NCI-H69 (cell line): ENCODE measurements around the gene ABLIM1.

Experiments used
- DNase-seq: peaks from one replicate; lab custom pipeline; 2025; lab: John Stamatoyannopoulos, UW

ABLIM1 gene

GRCh38 chr10:114518401-114519305 lies 139.4 kb downstream of the ABLIM1 start:
- peak; percentile 51 for DNase-seq

GRCh38 chr10:114517368-114518250 lies 140.5 kb downstream of the ABLIM1 start:
- no peak for DNase-seq

GRCh38 chr10:114516356-114516755 lies 141.7 kb downstream of the ABLIM1 start:
- DNase-seq = no peak

- DNase-seq = no peak
These were observed 142.7 kb downstream of the ABLIM1 start for GRCh38 chr10:114515298-114515914.

GRCh38 chr10:114513381-114513792 lies 144.7 kb downstream of the ABLIM1 start:
- DNase-seq = peak; percentile 14

- no peak for DNase-seq
These were observed 146.2 kb downstream of the ABLIM1 start for GRCh38 chr10:114511881-114512280.

GRCh38 chr10:114508376-114508775 lies 149.7 kb downstream of the ABLIM1 start:
- DNase-seq = no peak

- peak; percentile 76 for DNase-seq
These were observed 150.6 kb downstream of the ABLIM1 start for GRCh38 chr10:114507449-114507848.

- DNase-seq = no peak
These were observed 151.1 kb downstream of the ABLIM1 start for GRCh38 chr10:114506871-114507385.

GRCh38 chr10:114504769-114505579 lies 153.1 kb downstream of the ABLIM1 start:
- DNase-seq = peak; percentile 35

- DNase-seq = no peak
These were observed 156.0 kb downstream of the ABLIM1 start for GRCh38 chr10:114502074-114502473.

- DNase-seq = no peak
These were observed 156.4 kb downstream of the ABLIM1 start for GRCh38 chr10:114501650-114502049.

GRCh38 chr10:114500643-114501042 lies 157.4 kb downstream of the ABLIM1 start:
- DNase-seq = no peak

GRCh38 chr10:114499630-114500190 lies 158.4 kb downstream of the ABLIM1 start:
- peak; percentile 65 for DNase-seq

GRCh38 chr10:114499116-114499515 lies 159.0 kb downstream of the ABLIM1 start:
- DNase-seq = no peak

GRCh38 chr10:114498413-114499111 lies 159.5 kb downstream of the ABLIM1 start:
- no peak for DNase-seq

- DNase-seq = no peak
These were observed 162.8 kb downstream of the ABLIM1 start for GRCh38 chr10:114495303-114495702.

- DNase-seq = peak; percentile 15
These were observed 165.6 kb downstream of the ABLIM1 start for GRCh38 chr10:114492351-114493037.

- peak; percentile 1 for DNase-seq
These were observed 166.1 kb downstream of the ABLIM1 start for GRCh38 chr10:114491933-114492332.

GRCh38 chr10:114491419-114491818 lies 166.7 kb downstream of the ABLIM1 start:
- DNase-seq = no peak
